Nucleus accumbens (tissue), 56 donors: ENCODE results near the gene PFDN4.

ENCODE experiments used
- DNase-seq, 56 donors: peaks; one replicate each; lab custom pipeline; 2025; lab: John Stamatoyannopoulos, UW

The PFDN4 gene

DNA sequence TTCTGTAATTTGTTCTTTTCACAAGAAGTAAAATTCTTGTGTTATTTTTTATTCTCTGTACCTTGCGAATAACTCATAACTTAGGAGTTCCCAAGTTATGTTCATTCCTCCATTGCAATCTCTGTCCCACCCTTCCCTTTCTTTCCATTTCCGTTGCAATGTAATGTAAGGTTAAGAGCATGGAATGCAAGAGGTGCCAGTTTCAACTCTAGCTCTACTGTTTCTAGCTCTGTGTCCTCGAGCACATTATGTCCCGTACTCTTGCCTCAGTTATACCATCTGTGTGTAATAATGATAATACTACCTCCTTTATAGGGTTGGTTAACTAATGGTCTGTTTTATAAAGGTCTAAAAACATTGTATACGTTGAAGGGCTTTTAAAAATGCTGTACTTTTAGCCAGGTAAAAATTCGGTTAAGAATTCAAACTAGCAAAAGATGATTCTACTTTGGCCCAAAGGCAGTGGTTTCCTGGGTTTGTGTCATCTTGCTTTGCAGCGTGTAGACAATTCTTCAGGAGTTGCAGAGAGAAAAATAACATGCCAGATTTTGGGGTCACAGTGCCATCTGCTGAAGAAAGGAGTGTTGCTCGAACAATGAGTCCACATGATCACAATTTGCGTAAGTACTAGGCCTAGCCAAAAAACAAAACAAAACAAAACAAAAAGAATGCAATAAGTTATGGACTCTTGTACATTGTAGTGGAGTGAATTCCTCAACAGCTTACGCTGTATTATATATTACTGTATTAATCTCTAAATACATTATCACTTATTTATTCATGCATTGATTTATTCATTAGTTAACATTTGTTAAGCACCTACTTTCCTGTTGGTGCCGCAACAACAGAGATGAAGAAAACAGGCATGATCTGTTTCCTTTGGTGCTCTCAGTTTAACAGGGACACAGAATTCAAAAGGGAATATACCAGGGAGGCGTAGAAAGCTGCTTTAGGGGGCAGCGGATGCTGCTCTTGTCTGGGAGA is 10.0 kb upstream of the PFDN4 start:
- peak in 1 of 56 donors; percentile 1 for DNase-seq

DNA sequence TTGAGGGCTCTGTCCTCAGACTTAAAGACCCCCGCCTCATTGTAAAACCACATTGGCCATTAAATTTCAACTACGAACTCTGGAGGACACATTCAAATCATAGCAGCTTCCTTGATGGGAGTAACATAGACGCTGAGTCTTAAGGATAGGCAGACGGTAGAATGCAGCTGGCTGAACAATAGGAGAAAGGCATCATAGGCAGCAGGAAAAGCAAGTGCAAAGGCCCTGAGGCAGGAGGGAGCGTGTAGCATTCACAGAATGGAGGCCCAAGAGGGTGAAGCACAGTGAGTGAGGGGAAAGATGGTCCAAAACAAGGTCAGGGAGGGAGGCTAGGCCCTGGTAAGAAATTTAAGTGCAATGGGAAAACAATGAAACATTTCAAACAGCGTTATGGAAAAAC is 8.6 kb upstream of the PFDN4 start:
- DNase-seq = no peak

- DNase-seq = peak in 51 of 56 donors; percentile 5 to 88 (median 52)
These were observed 8.1 kb upstream of the PFDN4 start for GRCh38 chr20:54199721-54200176.

- no peak for DNase-seq
These were observed 7.2 kb upstream of the PFDN4 start for GRCh38 chr20:54200487-54201267.

GRCh38 chr20:54201268-54201846 is 6.5 kb upstream of the PFDN4 start:
- DNase-seq = no peak

DNA sequence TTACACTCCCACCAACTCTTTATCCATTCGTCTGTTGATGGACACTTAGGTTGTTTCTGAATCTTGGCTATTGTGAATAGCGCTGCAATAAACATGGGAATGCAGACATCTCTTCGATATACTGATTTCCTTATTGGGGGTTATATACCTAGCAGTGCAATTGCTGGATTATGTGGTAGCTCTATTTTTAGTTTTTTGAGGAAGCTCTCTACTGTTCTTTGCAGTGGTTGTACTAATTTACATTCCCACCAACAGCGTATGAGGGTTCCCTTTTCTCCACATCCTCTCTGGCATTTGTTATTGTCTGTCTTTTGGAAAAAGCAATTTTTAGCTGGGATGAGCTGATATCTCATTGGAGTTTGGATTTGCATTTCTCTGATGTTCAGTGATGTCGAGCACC is 4.6 kb upstream of the PFDN4 start:
- DNase-seq = no peak

DNA sequence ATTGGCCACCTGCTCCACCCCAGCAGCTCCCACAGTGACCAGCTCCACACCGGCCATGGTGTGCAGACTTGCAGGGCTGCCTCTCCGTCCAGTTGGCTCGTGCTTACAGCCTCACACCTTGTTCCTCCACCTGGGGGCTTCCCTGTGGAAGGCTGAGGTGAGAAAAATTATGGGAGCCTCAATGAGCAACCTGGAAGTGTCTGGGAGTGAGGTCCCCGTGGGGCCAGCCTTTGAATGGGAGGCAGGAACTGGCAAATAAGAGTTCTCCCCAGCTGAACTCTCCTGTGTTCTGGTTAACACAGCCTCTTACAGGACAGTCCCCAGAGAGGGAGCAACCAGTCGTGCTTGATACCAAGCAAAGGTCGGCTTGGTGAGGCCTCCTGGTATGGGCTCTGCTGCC is 3.8 kb upstream of the PFDN4 start:
- DNase-seq = no peak

DNA sequence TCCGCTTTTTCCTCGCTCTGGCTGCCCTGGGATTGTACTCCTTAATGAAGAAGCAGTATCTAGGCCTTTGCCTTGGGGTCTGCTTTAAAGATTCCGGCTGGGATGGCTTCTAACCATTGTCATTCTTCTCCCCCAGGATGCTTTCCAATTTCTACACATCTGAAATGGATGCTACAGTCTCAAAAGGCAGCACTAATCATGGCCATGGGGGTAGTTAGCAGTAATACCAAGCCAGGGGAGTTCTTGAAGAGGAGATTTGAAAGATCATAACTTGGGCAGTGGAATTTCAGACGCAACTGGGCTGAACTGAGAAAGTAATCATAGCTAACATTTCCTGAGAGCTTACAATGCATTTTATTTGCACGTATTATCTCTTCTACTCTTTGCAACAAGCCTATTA is 3.4 kb upstream of the PFDN4 start:
- DNase-seq = no peak

GRCh38 chr20:54205450-54205849 is 2.4 kb upstream of the PFDN4 start:
- DNase-seq = peak in 3 of 56 donors; percentile 16 to 34 (median 24)

DNA sequence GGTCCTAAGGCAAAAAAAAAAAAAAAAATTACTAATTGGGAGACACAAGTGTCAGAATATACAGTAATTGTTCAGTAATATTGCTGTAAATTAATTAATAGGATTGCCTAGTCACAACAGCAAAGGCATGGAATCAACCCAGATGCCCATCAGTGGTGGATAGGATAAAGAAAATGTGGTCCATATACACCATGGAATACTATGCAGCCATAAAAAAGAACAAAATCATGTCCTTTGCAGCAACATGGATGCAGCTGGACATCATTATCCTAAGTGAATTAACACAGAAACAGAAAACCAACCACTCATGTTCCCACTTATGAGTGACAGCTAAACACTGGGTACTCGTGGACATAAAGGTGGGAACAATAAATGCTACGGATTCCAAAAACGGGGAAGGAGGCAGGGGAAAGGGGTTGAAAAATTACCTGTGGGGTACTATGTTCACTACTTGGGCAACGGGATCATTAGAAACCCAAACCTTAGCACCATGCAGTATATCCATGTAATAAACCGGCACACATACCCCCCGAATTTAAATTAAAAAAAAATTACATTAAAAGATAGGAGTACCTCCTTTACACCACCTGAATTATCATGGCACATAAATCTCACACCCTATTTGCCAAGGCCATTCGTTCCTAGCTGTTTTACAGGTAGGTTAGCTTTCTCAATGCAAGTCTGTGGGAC is 689 bp upstream of the PFDN4 start:
- no peak for DNase-seq

DNA sequence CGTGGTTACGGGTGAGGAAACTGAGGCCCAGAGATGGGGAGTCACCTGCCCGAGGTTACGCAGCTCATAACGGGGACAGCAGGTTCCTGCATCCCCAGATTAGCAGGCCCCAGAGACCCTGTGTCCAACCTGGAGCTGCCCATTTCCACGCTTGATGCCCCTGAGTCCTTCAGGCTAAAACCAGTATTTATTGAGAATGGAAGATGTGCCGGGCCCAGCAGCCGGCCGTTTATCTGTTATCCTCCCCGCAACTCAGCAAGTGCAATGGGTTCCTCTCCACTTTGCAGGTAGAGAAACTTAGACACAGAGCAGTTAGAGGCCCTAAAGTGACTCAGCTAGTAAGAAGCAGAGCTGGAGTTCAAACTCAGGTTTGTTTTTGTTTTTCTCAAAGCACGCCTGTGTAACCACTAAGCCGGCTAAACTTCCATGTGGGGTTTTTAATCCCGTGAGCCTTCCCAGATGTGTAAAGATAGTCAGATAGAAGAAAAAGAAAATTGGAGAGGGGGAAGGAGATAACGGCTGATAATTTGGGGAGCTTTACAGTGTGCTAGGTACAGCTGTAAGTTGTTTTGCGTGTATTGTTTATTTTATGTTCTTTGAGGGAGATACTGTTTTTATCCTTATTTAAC is 775 bp downstream of the PFDN4 start:
- peak in 3 of 56 donors; percentile 55 to 65 (median 56) for DNase-seq

DNA sequence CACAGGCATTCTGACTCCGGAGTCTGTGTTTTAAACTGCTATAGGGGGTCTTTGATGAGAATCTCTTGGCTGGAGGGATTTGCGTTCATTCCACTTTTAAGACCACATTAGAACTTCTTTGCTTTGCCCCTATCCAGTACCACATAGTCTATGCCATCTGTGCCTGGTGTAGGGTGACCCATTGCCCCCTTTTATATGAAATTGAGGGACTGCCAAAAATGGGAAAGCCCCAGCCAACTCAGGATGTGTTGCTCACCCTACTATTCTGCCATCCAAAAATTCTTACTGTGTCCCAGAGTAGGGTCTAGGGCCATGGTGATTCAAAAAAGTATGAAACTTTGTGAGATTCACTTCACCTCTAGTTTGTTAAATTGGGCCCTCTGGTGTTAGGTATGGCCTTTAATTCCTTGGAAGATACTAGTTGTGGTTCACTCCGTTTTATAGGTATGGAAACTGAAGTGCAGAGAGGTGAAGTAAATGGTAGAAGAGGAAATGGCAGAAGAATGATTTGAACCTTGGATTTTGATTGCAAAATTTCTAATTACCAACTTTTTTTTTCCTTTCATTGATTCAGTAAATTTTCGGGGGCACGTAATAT is 1.4 kb downstream of the PFDN4 start:
- no peak for DNase-seq

- no peak for DNase-seq
These were observed 4.3 kb downstream of the PFDN4 start for GRCh38 chr20:54212226-54212625.

GRCh38 chr20:54212871-54213270 is 5.0 kb downstream of the PFDN4 start:
- DNase-seq = no peak

DNA sequence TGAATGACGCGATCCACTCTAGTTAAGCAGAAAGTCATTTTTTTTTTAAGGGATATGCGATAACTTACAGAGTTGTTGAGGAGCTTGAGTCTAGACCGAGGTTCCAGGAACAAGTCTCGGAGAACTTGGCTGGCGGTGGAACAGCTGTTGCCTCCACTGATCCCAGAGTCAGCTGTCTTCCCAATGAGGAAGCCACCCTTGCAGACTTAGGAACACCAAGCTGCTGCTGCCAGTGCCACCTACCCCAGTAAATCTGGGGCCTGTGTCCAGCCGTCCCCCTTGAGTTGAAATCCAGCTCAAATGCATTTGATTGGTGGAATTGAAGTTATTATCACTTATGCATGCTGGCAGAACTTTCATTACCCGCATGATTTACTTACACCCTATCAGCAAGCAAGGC is 6.7 kb downstream of the PFDN4 start:
- DNase-seq = no peak

DNA sequence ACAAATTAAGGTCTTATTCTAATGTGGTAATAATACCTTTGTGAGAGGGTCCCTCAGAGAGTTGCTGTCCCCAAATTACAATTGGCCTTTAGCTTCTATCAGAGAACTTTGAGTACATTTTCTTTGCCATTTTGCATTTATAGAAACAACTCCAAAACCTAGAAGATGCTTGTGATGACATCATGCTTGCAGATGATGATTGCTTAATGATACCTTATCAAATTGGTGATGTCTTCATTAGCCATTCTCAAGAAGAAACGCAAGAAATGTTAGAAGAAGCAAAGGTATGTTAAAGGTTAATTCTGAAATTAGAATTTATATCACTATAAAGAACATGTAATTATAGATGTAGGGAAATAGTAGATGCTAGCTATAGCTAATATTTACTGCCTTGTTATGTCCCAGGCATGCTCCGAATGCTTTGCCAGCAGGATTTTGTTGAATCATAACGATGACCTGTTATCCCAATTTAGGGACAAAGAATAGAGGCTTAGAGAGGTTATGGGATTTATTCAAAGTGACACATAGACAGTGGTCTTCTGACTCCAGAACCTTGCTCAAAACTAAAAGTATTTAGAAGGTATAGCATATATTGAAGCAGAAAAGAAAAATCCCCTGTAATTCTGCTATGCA is 7.4 kb downstream of the PFDN4 start:
- no peak for DNase-seq

GRCh38 chr20:54217762-54218161 is 9.9 kb downstream of the PFDN4 start:
- DNase-seq = no peak

DNA sequence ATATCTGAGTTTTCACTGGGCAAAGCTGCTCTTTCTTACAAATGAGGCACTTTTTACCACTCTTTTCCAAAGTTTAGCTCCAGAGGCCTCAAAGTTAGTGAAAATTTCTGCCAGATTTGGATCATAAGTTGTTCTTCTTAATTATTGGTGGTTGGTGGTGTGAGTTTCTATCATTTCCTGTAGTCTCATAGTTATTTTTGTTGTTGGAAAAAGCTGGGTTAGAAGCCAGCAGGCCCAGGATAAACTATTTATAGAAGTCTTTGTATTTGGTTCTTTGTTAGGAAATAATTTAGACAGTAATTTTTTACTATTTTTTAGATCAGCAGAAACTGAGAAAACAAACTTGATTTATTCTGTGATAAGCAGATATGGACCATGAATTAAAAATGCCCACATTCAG is 10.6 kb downstream of the PFDN4 start:
- DNase-seq = no peak
